SK-N-MC (cell line): Measurements from ENCODE around the gene MEIS2.

Experiments used
- EZH2 ChIP-seq: fragments of 200-600 bp; sonication (generic); IDR thresholded peaks from one replicate; pipeline ENCODE4 v1.6.1; 2017; ENCODE audit warnings: antibody characterized with exemption
- POLR2AphosphoS5 ChIP-seq: IDR thresholded peaks from 2 replicates; pipeline ENCODE4 v1.6.1; 2012; ENCODE audit warnings: mild to moderate bottlenecking, low read depth, low read length, borderline replicate concordance

DNA sequence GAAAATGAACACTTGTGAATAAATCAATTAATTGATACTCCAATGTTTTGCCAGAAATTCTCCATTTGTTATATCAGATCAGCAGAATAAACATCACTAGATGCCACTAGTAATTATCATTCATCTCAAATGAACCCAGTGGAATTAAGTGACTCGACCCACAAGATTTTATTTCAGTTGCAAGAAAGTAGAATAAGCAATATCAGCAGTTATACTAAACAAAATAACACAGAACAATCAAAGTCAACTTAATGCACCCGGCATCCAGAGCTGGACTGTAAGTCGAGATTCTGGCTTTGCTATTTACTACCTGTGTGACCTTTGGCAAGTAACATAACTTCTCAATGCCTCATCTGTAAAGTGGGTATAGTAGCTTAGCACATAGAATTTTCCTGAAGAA lies 256.5 kb downstream of the MEIS2 start:
- TF ChIP-seq POLR2AphosphoS5 = no peak
- TF ChIP-seq EZH2 = no peak
